HUES6 (cell line): ENCODE results near the gene FKBP1A.

Source experiments
- H3K27ac ChIP-seq: 2 replicates; pipeline ENCODE4 v1.7.0; 2013; ENCODE audit warnings: low read depth, mild to moderate bottlenecking, low read length, inconsistent platforms
- H3K27me3 ChIP-seq: 2 replicates; pipeline ENCODE4 v1.6.1; 2013; ENCODE audit warnings: low read length; ENCODE audit not compliant: control insufficient read depth, insufficient read depth
- H3K36me3 ChIP-seq: 2 replicates; pipeline ENCODE4 v1.6.1; 2013; ENCODE audit warnings: low read length; ENCODE audit not compliant: control insufficient read depth, insufficient read depth
- H3K4me1 ChIP-seq: 2 replicates; pipeline ENCODE4 v1.6.1; 2013; ENCODE audit warnings: low read length; ENCODE audit not compliant: control insufficient read depth, insufficient read depth
- H3K4me3 ChIP-seq: 2 replicates; pipeline ENCODE4 v1.5.1; 2013; ENCODE audit warnings: low read depth, low read length
- H3K9ac ChIP-seq: one replicate; pipeline ENCODE4 v1.6.1; 2013; ENCODE audit warnings: mild to moderate bottlenecking, low read length
- H3K9me3 ChIP-seq: 2 replicates; pipeline ENCODE4 v1.6.1; 2013; ENCODE audit warnings: low read depth, low read length; ENCODE audit not compliant: control insufficient read depth, insufficient read depth

Gene FKBP1A

DNA sequence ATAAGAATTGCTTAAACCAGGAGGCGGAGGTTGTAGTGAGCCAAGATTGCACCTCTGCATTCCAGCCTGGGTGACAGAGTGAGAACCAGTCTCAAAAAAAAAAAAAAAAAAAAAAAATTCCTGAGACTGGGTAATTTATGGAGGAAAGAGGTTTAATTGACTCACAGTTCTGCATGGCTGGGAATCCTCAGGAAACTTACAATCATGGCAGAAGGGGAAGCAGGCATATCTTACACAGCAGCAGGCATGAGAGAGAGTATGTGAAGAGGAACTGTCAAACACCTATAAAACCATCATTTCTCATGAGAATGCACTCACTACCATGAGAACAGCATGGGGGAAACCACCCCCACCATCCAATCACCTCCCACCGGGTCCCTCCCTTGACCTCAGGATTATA, 1.8 kb upstream of the FKBP1A start:
- Histone ChIP-seq H3K9me3 (no peaks in the 10 kb centered on the region), H3K4me3 (no peak overlapping the region), H3K27ac (no peak overlapping the region), H3K4me1 (peaks cover 21% of the 10 kb centered on the region), H3K27me3 (peaks cover 35% of the 10 kb centered on the region), H3K36me3 (peaks cover 9% of the 10 kb centered on the region; the same call in 1 of the 2 replicates), H3K9ac (no peak overlapping the region)

DNA sequence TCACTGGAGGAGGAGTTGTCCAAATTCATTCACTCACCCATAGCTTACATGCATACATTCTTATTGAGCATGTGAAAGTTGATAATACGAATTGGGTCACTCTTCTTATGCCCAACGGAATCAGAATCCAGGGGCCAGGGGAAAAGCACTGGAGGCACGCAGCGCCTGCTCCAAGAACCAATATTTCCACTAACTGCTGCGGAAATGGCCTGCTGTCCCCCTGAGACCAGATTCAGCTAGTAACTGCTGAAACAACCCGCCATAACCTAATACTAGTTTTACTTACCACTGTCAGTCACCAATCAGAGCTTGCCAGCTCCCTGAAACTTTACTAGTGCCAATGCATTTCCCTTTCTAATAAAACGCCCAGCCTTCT, 641 bp upstream of the FKBP1A start:
- Histone ChIP-seq H3K9me3 (no peaks in the 10 kb centered on the region), H3K27ac (no peak overlapping the region), H3K36me3 (peaks cover 10% of the 10 kb centered on the region), H3K9ac (peak overlapping the region; percentile 35), H3K4me3 (peak overlapping the region; percentile 97), H3K4me1 (peaks cover 31% of the 10 kb centered on the region), H3K27me3 (peaks cover 32% of the 10 kb centered on the region)

DNA sequence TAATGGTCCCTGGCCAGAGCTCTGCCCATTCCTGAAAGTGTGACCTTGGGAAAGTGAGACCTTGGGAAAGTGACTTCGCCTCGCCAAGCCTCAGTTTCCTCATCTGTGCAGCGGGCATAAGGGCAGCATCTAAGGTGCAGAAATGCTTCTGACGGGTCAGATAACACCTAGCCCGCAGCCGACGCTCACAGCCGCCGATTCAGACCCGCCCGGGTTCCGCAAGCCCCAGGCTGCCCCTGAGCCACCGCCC, 486 bp downstream of the FKBP1A start:
- no peaks in the 10 kb centered on the region for H3K9me3 ChIP-seq
- peak overlapping the region; percentile 97 for H3K4me3 ChIP-seq
- H3K36me3 ChIP-seq, result peaks cover 10% of the 10 kb centered on the region
- H3K27ac ChIP-seq, result no peak overlapping the region
- peak overlapping the region; percentile 85 for H3K9ac ChIP-seq
- peaks cover 32% of the 10 kb centered on the region for H3K27me3 ChIP-seq
- peaks cover 35% of the 10 kb centered on the region for H3K4me1 ChIP-seq

DNA sequence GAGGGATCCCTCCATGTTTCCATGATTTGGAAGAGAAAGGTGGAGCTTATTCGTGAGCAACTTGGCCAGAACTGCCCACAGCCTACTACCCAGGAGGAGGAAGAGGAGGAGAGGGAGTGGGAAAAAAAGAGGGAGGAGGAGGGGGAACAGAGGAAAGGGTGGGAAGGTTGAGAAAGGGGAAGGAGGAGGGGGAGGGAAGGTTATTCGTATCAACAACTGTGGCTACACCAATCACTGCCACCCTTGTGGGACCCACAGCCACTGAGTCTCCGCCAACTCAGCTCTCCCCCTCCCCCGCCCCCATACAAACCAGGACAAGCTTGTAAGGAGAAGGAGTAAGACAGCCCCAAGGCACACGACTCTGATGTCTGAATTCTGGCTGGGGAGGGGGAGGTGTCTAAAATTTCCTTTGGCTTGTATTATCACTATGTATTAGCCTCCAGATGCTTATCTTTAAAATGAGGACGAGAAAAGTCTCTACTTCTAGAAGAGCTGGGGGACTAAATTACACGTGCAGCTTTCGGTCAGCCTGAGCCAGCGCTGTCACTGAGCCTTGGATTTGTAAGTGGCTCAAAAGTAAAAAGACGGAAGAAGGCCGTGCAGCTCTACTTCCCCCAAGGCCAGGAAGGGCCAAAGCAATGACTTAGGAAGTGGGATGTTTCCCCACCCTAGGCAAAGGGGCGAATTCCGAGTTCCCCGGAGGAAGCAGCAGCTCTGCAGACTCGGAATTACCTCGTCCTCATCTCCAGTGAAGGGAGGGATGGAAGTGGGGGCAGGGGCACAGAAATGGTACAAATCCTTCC, 1.0 kb downstream of the FKBP1A start:
- H3K4me1 ChIP-seq, result peaks cover 35% of the 10 kb centered on the region

DNA sequence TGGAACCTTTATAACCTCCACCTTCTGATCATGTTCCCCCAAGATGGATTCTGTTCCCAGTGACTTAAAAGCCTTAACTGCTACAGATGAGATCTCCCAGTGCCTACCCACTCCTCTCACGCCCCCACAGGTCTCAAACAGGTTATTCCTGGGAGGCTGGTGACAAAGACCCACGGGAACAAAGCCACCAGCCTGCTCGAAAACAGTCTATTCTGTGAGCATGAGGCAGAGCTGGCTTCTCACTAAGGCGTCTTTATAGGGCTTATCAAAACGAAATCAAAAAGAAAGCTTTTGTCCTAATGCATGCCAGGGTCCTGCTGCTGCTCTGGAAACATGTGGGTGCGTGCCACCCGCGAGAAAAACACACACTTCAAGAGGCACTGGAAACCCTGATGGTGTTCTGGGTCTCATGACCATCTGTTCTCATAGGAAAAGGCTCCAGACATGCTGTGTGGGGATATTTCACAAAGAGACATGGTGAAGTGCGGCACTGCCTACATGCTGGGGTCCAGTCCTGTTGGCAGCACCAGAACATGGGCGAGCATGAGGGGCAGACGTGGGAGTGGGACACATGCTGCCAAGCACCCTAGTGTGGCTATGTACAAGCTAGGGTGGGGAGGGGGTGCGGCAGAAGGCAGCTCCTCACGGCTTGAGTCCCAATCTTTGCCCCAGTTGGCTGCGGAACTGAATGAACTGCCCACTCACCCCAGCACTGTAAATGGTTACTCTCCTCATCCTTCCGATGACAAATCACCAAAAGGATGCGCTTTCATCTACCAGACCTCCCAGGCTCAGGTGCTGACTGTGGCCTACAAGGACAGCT, 2.1 kb downstream of the FKBP1A start:
- H3K9ac ChIP-seq, result peak overlapping the region; percentile 85
- no peak overlapping the region for H3K27ac ChIP-seq
- H3K36me3 ChIP-seq, result peaks cover 10% of the 10 kb centered on the region
- peak overlapping the region; percentile 97 for H3K4me3 ChIP-seq
- peaks cover 16% of the 10 kb centered on the region for H3K27me3 ChIP-seq
- peaks cover 35% of the 10 kb centered on the region for H3K4me1 ChIP-seq
- no peaks in the 10 kb centered on the region for H3K9me3 ChIP-seq

More for the DNA sequence above, 1.0 kb downstream of the FKBP1A start:
- no peaks in the 10 kb centered on the region for H3K9me3 ChIP-seq
- peaks cover 10% of the 10 kb centered on the region for H3K36me3 ChIP-seq
- H3K4me3 ChIP-seq, result peak overlapping the region; percentile 97
- peak overlapping the region; percentile 85 for H3K9ac ChIP-seq
- peaks cover 27% of the 10 kb centered on the region for H3K27me3 ChIP-seq
- no peak overlapping the region for H3K27ac ChIP-seq

DNA sequence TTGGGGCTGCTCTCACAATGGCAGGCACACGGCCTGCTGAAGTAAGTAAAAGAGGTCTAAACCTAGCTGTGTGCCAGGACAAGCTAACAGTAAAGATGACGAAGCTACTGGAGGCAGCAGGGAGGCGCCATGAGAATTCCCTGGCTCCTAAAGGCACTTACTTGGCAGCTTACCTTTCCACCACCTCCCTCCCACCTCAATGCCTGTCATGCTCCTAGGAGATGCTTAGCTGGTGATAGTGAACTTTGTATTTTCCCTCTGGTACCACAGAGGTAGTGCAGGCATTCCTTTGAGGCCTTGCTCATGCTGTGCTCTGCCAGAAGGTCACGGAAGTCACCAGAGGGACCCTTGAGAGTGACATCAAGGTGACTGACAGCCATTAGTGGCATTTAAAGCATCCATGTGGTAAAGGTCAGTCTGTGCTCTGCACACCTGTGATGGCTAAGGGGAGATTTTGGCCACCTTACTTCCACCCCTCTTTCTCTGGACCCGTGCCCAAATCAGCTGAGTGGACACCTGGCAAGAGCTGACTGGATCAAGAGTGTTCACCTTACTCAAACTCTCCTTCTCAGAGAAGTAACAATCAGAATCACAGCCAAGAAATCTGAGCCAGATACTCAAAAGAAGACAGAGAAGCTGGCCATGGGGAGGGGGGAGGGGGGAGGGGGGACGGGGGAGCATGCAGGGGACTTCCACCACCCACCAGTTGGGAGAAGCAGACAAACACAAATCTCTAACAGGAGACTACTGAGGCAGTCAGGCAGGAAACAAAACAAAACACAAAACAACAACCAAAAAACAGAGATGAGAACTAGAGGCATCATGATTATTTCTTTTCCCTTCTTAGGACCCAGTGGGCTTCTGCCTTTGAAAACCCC, 2.9 kb downstream of the FKBP1A start:
- no peak overlapping the region for H3K9ac ChIP-seq
- peaks cover 35% of the 10 kb centered on the region for H3K4me1 ChIP-seq
- no peak overlapping the region for H3K27ac ChIP-seq
- H3K27me3 ChIP-seq, result peaks cover 8% of the 10 kb centered on the region
- peaks cover 10% of the 10 kb centered on the region for H3K36me3 ChIP-seq
- peak overlapping the region; percentile 26 for H3K4me3 ChIP-seq
- H3K9me3 ChIP-seq, result no peaks in the 10 kb centered on the region

DNA sequence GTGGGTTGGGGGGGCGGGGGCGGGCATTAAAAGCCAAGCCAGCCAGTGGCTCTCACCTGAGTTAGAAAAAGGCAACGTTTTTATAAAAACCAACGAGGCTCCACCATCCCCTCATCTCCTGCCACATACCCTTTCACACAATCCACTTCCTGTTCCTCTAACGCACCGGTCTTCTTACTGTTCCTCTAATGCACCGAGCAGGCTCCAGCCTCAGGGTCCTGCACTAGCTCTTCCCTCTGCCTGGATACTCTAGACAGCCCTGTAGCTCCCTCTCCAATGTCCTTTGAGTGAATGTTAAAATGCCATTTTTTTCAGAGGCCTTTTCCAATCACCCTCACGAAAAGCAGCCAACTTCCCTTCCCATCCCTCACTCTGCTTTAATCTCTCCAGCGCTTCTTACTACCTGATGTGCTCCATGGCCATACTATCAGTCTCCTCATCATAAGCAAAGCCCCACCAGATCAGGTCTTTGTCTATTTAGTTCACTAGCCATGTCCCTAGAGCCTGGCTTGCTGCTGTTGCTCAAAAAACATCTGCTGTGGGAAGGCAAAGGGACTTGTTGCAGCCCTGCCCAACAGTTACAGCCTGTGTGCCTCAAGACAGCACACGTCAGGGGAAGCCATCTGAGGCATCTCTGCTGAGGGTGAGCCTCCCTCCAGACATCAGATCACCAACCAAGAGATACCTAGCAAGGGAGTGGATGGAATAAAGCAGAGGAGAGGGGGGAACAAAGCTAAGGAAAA, 3.9 kb downstream of the FKBP1A start:
- H3K36me3 ChIP-seq, result peaks cover 10% of the 10 kb centered on the region
- H3K27ac ChIP-seq, result no peak overlapping the region
- peaks cover 35% of the 10 kb centered on the region for H3K4me1 ChIP-seq
- H3K9me3 ChIP-seq, result no peaks in the 10 kb centered on the region
- H3K4me3 ChIP-seq, result no peak overlapping the region
- H3K9ac ChIP-seq, result no peak overlapping the region
- 0 out of 2 replicates have a peak, but pooled peaks cover under 1% of the 10 kb centered on the region for H3K27me3 ChIP-seq

DNA sequence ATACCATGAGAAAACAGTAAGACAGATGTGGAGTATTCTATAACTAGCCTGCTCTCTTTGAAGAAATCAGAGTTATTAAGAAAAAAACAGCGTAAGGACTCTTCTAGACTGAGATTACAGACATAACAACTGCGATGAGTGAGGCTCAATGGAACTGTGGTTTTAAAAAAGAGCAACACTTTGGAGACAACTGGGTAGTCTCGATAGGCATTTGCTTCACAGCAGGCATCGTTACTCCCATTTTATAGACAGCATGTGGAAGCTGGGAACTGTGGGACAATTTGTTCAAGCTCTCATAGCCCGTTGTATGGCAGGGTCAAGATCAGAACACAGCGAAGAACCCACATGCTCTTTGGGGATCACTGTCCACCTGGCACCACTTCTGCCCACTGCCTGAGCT, 4.6 kb downstream of the FKBP1A start:
- Histone ChIP-seq H3K4me1 (peaks cover 35% of the 10 kb centered on the region), H3K27ac (no peak overlapping the region), H3K36me3 (peaks cover 10% of the 10 kb centered on the region), H3K9me3 (no peaks in the 10 kb centered on the region), H3K27me3 (no peaks in the 10 kb centered on the region), H3K9ac (no peak overlapping the region), H3K4me3 (no peak overlapping the region)

DNA sequence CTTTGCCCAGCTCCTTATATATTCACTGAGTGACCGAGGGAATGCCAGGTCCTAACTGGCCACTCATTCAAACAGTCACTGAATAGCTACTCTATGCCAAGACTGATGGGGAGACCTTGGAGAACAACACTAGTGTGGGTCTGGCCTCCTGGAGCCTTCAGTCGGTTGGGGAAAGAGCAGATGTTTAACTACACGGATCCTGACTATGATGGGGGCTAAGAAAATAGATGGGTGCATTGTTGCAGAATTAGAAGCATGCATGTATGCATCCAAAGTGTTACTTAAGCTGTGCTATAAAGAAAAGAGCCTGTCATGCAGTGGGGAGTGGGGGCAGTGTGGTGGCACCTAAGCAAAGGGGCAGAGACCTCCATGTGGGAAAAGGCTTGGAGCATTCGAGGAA, 6.5 kb downstream of the FKBP1A start:
- Histone ChIP-seq H3K27me3 (no peaks in the 10 kb centered on the region), H3K27ac (no peak overlapping the region), H3K9ac (no peak overlapping the region), H3K9me3 (no peaks in the 10 kb centered on the region), H3K36me3 (peaks cover 16% of the 10 kb centered on the region), H3K4me1 (peaks cover 29% of the 10 kb centered on the region), H3K4me3 (no peak overlapping the region)

DNA sequence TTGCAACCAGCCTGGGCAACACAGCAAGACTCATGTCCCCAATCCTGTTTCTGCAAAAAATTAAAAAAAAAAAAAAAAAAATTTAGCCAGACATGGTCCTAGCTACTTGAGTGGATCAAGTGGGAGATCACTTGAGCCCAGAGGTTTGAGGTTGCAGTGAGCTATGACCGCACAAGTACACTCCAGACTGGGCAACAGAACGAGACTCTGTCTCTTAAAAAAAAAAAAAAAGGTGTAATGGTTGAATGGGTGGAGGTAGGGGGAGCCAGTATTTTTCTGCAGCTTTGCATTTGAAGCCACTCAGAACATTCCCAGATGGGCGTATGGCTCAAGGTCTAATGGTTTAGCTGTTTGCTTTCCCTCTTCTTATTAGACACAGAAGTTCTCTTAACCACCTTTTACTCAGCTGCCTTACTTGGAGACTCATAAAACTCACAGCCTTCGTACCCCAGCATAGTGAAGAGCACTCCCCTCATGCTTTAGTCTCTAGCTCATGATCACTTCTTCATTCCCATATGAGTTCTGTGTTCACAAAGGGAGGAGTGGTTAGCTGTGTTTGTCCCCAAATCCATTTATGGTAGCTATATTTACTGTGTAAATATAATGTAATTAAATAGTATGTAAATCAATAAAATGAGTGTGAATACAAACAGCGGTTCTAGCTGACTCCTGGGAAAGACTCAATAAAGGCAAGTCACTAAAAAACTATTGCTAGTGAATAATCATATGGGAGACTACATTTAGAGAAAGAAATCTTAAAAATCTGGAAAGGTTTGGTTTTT, 9.0 kb downstream of the FKBP1A start:
- H3K9me3 ChIP-seq, result no peaks in the 10 kb centered on the region
- no peak overlapping the region for H3K4me3 ChIP-seq
- H3K27ac ChIP-seq, result no peak overlapping the region
- H3K27me3 ChIP-seq, result no peaks in the 10 kb centered on the region
- no peak overlapping the region for H3K9ac ChIP-seq
- peaks cover 6% of the 10 kb centered on the region; the same call in 1 of the 2 replicates for H3K4me1 ChIP-seq
- peaks cover 6% of the 10 kb centered on the region for H3K36me3 ChIP-seq
